ENCODE data around the gene PLIN1.
"Not testable (repeated sequence)": the region's sequence is repeated elsewhere in the genome, so short reads cannot be mapped to it uniquely, and the experiment has no call there.

PLIN1 gene, protein sequence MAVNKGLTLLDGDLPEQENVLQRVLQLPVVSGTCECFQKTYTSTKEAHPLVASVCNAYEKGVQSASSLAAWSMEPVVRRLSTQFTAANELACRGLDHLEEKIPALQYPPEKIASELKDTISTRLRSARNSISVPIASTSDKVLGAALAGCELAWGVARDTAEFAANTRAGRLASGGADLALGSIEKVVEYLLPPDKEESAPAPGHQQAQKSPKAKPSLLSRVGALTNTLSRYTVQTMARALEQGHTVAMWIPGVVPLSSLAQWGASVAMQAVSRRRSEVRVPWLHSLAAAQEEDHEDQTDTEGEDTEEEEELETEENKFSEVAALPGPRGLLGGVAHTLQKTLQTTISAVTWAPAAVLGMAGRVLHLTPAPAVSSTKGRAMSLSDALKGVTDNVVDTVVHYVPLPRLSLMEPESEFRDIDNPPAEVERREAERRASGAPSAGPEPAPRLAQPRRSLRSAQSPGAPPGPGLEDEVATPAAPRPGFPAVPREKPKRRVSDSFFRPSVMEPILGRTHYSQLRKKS

DNA sequence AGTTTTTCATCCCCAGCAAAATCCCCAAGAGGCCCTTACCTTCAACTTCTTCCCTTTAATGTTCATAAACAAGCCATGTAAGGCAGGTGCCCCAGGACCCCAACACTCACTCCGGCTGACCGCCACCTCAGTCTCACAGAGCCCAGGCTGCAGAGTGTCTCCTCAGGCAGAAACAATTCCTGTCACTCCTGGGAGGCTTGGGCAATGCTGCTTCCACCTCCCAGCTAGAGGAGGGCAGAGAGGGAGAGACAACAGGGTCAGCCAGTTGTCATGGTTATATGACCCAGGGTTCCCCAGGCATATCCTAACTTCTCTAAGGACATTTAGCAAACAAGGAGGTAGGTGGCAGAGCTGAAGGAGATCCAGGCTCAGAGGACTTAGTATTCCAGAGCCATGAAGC, at the start of gene PLIN1:
TSS of gene PLIN1 (minus strand) at position 156 of the 400 bp plus-strand sequence. CDS start 1,878 bp downstream, outside the sequence.
- no peak for DNase-seq (ENCODE audit: low read depth in 2 of 2)

DNA sequence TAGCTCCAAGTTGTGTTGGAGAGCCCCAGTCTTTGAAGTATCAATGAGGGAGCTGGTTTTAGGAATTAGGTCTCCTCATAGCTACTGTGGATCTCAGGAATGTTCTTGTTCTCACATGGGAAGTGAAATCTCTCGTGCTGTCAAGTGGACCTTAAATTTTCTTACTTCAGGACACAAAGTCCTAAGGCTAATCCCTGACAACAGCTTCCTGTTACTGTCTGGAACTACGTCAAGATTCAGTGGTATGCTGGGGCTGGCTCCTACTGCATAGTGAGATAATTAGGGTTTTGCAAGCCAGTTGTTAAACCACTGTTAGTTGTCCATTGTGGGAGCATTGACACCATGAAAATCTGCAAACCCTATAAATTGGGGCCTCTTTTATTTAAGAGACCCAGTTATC, 49.1 kb upstream of the PLIN1 start:
- no peak for DNase-seq (ENCODE audit: low read depth in 2 of 2)

DNA sequence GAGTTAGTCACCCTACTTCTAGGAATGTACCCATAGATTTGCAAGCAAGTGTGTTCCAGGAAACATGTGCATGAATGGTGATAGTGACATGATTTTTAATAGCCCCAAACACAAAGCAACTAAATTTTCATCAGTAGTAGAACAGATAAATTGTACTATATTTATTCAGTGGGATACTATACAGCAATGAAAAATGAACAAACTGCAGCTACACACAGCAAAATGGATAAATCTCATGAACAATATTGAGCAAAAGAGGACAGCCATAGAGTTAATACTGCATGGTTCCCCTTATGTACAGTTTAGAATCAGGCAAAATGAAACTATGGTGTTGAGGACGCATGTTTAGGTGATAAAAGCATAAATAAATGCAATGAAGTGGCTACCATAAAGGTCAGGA, 45.9 kb upstream of the PLIN1 start:
- no peak for DNase-seq (ENCODE audit: low read depth in 2 of 2)

DNA sequence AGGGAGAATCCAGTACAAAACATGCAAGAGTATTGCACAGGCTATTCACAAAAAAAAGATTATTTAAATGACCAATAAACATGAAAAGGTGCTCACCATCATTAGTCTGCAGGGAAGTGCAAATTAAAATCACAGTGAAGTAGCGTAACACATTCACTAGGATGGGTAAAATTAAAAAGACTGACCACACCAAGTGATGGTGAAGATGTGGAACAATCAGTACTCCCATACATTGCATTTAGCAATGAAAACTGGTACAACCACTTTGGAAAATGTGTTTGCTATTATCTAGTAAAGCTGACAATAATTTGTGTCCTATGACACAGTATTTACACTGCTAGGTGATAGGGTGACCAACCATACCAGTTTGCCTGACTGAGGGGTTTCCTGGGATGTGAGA, 45.5 kb upstream of the PLIN1 start:
- no peak for DNase-seq (ENCODE audit: low read depth in 2 of 2)

DNA sequence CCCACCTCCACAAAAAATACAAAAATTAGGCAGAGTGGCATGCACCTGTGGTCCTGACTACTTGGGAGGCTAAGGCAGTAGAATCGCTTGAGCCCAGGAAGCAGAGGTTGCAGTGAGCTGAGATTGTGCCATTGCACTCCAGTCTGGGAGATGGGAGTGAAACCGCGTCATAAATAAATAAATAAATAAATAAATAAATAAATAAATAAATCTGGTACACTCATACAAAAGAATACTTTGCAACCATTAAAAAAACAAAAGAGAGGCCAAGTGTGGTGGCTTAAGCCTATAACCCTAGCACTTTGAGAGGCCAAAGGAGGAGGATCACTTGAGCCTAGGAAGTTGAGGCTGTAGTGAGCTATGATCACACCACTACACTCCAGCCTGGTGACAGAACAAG, 43.9 kb upstream of the PLIN1 start:
- DNase-seq (ENCODE audit: low read depth in 2 of 2) = no peak

DNA sequence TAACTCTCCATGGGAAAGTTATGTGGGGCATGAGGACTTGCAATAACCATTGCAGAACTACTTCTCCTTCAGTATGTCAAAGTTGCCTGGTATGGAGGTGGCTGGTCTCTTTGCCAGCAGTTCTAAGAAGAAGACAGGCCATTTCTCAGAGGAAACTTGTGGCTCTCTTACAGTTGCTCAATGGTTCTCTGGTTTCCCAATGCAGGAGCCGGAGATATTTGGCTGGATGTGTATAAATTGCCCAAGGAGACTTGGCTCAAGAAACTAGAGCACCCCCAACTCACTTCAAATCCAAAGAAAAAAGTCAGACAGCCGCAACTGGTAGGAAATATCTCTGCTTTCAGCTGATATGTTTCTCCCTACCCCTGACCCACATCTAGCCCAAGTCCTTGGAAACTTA, 35.6 kb upstream of the PLIN1 start:
- no peak for DNase-seq (ENCODE audit: low read depth in 2 of 2)

DNA sequence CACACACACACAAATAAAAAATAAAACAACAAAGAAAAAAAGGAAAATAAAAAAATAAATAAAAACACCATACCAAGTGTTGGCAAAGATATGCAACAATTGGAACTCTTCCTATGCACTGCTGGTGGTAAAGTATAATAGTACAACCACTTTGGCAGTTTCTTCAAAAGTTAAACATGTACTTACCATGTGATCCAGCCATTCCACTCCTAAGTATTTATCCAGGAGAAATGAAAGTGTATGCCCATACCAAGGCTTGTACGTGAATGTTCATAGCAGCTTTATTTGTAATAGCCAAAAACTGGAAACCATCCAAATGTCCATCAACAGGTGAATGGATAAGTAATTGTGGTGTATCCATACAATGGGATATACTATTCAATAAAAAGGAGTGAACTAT, 28.4 kb upstream of the PLIN1 start:
- no peak for DNase-seq (ENCODE audit: low read depth in 2 of 2)

DNA sequence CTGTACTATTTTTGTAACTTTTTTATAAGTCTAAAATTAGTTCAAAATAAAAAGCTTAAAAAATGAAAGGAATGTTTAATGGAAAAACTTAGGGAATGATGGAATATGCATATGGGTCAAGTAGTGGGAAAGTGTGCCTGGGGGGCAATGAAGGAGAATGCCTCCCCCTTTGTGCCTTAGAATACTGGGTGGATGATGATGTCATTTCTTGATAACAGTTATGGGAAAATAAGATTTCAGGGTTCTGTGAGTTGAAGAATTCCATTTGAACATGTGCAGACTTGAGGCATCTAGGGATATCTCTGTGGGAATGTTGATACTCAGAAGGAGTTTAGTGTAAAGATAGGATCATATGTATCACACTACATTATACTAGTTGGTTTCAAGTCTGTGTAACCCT, 25.2 kb upstream of the PLIN1 start:
- no peak for DNase-seq (ENCODE audit: low read depth in 2 of 2)

DNA sequence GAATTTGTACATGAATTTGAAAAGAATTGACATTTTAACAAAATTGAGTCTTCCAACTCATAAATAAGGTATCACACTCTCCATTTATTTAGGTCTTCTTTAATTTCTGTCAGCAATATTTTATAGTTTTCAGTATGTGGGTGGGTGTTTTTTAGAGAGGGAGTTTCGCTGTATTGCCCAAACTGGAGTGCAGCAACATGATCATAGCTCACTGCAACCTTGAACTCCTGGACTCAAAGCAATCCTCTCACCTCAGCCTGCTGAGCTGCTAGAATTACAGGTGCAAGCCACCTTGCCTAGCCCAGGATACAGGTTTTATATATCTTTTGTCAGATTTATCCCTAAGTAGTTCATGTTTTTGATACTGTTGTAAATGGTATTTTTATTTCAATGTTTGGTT, 16.0 kb upstream of the PLIN1 start:
- no peak for DNase-seq (ENCODE audit: low read depth in 2 of 2)

DNA sequence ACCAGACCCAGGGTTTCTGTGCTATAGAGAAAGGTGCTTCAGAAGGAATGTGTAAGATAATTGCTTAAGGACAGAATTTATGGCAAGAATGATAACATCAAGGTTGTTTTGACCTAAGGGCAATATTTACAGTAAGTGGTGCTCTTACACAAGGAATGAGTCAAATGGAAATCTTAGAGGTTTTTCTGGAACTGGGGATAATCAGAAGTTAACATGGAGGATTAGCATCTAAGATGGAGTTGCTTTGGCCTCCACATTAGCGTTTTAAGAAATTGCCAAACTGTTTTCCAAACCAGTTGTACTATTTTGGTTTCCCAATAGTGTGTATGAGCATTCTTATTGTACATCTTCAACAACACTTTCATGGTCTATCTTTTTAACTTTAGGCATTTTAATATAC, 14.5 kb upstream of the PLIN1 start:
- DNase-seq (ENCODE audit: low read depth in 2 of 2) = no peak

DNA sequence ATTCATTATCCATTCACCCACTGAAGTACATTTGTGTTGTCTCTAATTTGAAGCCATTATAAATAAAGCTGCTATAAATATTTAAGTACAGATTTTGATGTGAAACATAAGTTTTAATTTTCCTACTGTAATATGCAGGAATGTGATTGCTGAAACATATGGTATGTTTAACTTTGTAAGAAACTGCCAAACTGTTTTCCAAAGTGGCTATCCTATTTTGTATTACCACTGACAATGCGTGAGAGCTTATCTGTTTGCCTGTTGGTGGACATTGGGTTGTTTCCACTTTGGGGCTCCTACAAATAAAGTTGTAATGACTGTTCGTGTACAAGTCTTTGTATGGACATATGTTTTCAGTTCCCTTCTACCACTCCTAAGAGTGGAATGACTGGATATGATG, 13.9 kb upstream of the PLIN1 start:
- DNase-seq (ENCODE audit: low read depth in 2 of 2) = no peak

DNA sequence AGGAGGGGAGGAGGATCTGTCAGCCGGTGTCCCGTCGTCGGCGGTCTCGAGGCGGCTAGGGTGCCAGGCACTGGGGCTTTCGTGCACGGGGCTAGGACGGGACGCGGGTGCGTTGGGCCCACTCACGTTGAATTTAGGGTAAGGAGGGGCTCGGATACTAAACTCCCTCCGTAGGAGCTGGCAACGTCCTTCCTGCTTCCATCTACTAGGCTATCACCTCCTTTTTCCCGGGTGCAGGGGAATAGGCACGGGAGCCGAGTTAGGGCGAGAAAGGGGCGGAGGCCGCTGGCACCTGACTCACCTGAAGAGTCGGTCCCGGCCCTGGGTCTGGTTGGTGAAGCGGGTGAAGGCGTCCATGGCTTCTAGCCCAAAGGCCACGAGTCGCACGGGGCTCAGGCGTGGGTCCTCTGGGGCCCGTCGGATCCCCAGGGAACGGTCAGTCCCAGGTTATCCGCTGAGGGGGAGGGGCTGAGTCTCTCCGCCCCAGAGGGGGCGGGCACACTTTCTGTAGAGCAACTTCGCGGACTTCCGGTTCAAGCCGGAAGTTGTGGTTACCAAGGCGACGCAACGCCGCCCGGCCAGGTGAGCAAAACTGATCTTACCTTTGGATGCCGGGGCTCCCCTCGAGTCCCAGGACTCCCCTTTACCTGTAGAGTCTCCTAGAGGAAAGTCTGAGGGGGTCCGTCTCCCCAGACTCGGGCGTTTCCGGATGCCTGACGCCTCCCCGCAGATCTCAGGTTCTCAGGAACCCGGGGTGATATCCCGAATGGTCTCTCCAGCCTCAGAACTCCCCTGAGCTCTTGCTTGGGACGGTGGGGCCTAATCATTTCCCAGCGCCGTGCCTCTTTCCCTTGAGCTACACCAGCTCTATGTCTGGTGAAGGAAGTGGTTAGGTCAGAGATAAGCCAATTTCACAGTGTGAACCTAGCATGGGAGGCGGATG, 11.4 kb upstream of the PLIN1 start, which contains the start of the genes PEX11A and WDR93:
TSS of gene PEX11A (minus strand) at position 479 of the 943 bp plus-strand sequence. CDS start at position 357, 122 bp downstream.
TSS of gene WDR93 (plus strand) at position 536 of the 943 bp plus-strand sequence. CDS start 10,936 bp downstream, outside the sequence.
- peak; percentile 54 to 74 for DNase-seq (ENCODE audit: low read depth in 2 of 2)

DNA sequence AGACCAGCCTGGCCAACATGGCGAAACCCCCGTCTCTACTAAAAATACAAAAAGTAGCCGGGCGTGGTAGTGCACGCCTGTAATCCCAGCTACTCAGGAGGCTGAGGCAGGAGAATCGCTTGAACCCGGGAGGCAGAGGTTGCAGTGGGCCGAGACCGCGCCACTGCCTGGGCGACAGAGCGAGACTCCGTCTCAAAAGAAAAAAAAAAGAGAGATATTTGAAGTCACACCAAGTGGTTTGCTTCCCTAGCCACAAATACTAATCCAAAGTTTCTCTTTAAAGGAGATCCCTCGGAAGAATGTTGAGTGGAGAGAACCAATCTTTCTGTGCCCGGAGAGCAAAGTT, 10.7 kb upstream of the PLIN1 start:
- DNase-seq (ENCODE audit: low read depth in 2 of 2) = not testable (repeated sequence)

DNA sequence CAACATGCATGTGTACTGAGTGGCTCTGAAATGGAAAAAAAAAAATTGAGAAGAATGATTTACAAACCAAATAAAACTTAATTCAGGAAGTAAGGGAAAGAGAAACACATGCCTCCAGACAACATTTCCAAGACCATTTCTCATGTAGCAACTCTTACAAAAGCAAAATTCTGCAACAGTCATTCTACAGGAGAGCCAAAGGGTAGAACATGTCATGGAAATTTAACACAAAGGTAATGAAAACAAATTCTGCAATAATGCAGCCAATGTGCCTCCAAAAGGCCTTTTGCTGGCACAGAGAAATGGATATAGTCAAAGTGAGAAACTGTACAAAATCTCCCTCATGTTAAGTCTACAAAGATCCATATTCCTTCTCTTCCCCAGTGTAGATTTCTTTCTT, 7.4 kb upstream of the PLIN1 start:
- DNase-seq (ENCODE audit: low read depth in 2 of 2) = no peak

DNA sequence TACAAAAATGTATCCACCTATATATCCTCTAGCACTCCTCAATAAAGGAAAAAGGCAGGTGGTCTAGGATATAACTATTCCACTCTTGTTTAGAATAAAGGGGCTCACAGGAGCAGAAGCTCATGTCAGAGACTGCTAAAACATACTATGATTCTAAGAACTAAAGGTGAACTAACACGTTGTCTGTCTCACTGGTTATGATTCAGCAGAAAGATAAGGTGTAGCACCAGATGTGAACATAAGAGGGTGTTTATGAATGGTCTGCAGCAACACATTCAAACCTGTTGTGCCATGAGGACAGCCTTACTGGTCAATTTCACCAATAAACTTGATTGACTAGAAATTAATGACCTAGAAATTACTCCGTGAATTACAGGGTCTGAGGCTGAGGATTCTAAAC, 6.8 kb upstream of the PLIN1 start:
- no peak for DNase-seq (ENCODE audit: low read depth in 2 of 2)

DNA sequence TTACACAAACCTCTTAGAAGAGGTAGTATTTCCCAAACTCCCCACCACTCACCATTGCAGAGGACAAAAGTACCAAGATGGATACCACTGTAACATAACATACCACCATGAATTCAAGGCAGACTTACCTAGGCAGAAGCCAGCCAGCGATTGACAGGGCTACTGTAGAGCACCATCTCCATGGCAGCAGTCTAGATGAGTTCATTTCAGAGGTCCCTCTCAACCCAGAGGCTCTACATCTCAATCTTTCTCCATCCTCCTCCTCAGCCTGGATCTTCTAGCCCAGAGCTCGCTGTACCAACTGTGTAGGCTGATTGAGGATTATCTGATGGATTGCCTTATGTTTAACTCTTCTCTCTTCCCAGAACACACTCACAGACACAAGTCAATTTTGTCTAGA, 2.0 kb upstream of the PLIN1 start:
- no peak for DNase-seq (ENCODE audit: low read depth in 2 of 2)

DNA sequence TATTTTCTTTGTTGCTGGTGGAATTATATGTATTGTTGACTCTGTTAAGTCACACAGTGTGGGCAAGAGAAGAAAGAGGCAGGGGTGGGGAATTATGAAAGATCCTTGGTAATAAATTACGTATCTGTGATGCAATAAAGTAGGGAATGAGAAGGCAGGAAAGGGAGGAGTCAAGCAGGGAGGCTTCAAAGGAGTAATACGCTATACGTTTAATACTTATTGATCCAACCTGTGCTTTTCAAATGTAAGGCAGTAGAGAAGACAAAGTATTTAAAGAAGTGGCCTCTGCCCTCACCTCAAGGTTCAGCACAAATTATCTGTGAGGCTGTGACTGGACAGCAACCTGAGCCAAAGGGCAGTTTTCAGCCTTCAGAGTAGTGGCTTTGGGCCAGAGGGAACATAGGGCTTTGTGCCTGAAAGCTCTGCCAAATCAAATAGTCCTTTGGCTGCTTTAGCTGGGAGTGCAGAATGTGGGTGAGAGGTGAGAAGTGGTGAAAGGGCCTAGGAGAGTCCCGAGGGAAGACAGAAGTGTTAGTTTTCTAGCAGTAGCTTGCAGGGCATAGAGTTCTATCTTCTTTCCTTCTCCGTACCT, 1.2 kb upstream of the PLIN1 start:
- no peak for DNase-seq (ENCODE audit: low read depth in 2 of 2)

DNA sequence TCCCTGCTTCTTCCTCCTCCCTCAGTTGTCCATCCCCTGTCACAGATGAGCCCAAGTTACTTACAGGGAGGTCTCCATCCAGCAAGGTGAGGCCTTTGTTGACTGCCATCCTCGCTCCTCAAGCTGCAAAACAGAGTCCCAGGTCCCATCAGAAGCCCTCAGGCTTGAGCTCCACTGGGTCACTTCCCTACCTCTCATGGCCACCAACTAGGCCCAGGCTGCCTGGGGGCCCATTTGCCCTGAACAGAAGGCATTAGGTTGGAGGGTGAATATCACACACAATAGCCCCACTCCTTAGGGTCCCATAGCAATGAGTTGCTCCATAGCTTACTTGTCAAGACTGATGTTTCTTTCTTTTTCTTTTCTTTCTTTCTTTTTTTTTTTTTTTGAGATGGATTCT, 1.8 kb downstream of the PLIN1 start:
- DNase-seq (ENCODE audit: low read depth in 2 of 2) = no peak

DNA sequence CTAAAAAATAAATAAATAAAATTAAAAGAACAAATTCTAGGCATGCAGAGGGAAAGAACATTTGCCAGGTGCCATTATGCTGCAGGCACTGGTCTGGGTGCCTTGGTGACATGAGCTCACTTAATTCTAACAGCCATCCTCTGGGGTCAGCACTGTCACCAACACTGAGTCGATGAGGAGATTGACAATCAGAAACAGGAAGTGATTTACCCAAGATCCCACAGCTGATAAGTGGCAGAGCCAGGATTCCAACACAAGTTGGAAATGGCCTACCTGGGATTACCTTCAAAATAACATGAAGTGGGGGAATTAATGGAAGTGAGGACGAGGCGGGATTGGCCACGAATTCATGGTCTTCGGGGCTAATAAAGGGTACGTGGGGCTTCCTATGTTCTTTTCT, 3.6 kb downstream of the PLIN1 start:
- DNase-seq (ENCODE audit: low read depth in 2 of 2) = no peak

DNA sequence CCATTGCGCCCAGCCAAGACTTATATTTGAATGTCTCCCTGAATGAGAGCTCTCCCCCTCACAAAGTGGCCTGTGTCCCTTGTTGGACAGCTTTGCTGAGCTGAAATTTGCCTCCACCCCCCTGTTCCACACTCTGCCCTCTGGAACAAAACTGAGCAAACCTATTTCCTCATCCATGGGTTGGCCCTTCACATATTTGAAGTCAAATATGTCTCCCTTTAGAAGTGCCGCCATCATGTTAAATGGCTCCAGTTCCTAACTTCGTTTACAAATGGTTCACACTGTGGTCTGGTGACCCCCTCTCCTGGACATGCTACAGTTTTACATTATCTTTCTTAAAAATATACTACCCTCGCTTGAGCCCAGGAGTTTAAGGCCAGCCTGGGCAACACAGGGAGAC, 4.6 kb downstream of the PLIN1 start:
- no peak for DNase-seq (ENCODE audit: low read depth in 2 of 2)

DNA sequence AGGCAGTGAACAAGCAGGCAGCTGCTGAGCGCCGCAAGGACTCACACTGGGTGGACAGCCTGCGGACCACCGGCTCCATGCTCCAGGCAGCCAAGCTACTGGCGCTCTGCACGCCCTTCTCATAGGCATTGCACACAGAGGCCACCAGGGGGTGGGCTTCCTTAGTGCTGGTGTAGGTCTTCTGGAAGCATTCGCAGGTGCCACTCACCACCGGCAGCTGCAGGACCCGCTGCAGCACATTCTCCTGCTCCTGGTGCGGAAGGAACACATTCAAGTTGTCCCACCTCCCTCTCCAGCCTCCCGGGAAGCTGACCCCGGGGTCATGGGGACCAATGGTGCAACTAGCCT, 6.0 kb downstream of the PLIN1 start:
- DNase-seq (ENCODE audit: low read depth in 2 of 2) = no peak

All from stimulated activated CD4-positive, alpha-beta T cell treated with anti-CD3 and anti-CD28 coated beads, Interleukin-12 subunit alpha, Interleukin-12 subunit beta, amount 100 ng/mL, for 24 hours (primary cell).